SK-N-SH (cell line): ENCODE data around the gene EIF4G2. TPM values are rescaled to one million over a fixed set of nuclear protein-coding genes. Genes with fewer than 3 reads are reported as not detected.
A peak's percentile ranks its signal among the peaks of the same experiment; 100 is the strongest.

ENCODE experiments used
- CTCF ChIA-PET: fragments of 300-600, 350-600 bp; formaldehyde crosslinking; extraction: SDS; loops from one replicate; lab custom pipeline; 2021; lab: Yijun Ruan, JAX
- POLR2A ChIA-PET: fragments of 350-600 bp; sonication (Branson Sonifier 250); formaldehyde crosslinking; extraction: SDS; loops from one replicate; lab custom pipeline; 2020; ENCODE audit warnings: antibody characterized with exemption, inconsistent platforms; lab: Yijun Ruan, JAX
- DNase-seq: peaks from one replicate; pipeline ENCODE4 v3.0.0; 2012
- H2AFZ ChIP-seq: fragments of 200-600 bp; sonication (generic); 2 replicates; pipeline ENCODE4 v1.8.1; 2016; ENCODE audit warnings: antibody characterized with exemption, mild to moderate bottlenecking, low read depth
- H3F3A ChIP-seq: fragments of 200-600 bp; sonication (generic); replicated peaks from 2 replicates; pipeline ENCODE3; 2016; ENCODE audit warnings: antibody characterized with exemption, mild to moderate bottlenecking; ENCODE audit not compliant: insufficient read depth
- H3K27ac ChIP-seq, 2 experiments: fragments of 200-500 bp in 1 of 2; fragments of 200-600 bp in 1 of 2; sonication (Bioruptor generic) in 1 of 2; sonication (generic), shearing (Covaris generic) in 1 of 2; 2 replicates each; pipeline versions ENCODE4 v1.5.1 to v1.6.1; 2014 to 2016; ENCODE audit warnings: low read depth in 2 of 2, inconsistent platforms in 1 of 2, low read length in 1 of 2, mild to moderate bottlenecking in 1 of 2, mixed read lengths in 1 of 2
- H3K27me3 ChIP-seq: fragments of 200-600 bp; sonication (generic), shearing (Covaris generic); 2 replicates; pipeline ENCODE4 v1.6.1; 2016; ENCODE audit warnings: mixed run types; ENCODE audit not compliant: insufficient read depth
- H3K36me3 ChIP-seq, 2 experiments: fragments of 200-500 bp in 1 of 2; fragments of 200-600 bp in 1 of 2; sonication (Bioruptor generic) in 1 of 2; sonication (generic) in 1 of 2; replicated peaks in 1 of 2; 2 replicates each; pipeline versions ENCODE3 to v1.5.1; 2014 to 2016; ENCODE audit warnings: low read length in 1 of 2, mild to moderate bottlenecking in 1 of 2; ENCODE audit not compliant: insufficient read depth in 2 of 2, control insufficient read depth in 1 of 2
- H3K4me1 ChIP-seq, 2 experiments: fragments of 200-500 bp in 1 of 2; fragments of 200-600 bp in 1 of 2; sonication (Bioruptor generic) in 1 of 2; sonication (generic), shearing (Covaris generic) in 1 of 2; 2 replicates each; pipeline versions ENCODE4 v1.5.1 to v1.6.1; 2014 to 2016; ENCODE audit warnings: low read depth in 1 of 2, low read length in 1 of 2, mixed run types in 1 of 2; ENCODE audit not compliant: insufficient read depth in 2 of 2, control insufficient read depth in 1 of 2
- H3K4me2 ChIP-seq: fragments of 200-600 bp; sonication (generic), shearing (Covaris generic); 2 replicates; pipeline ENCODE4 v1.6.1; 2017; ENCODE audit warnings: mixed run types
- H3K4me3 ChIP-seq, 2 experiments: fragments of 200-500 bp in 1 of 2; fragments of 200-600 bp in 1 of 2; sonication (Bioruptor generic) in 1 of 2; sonication (generic), shearing (Covaris generic) in 1 of 2; 2 replicates each; pipeline versions ENCODE4 v1.5.1 to v1.8.1; 2014 to 2016; ENCODE audit warnings: low read depth in 2 of 2, inconsistent platforms in 1 of 2, low read length in 1 of 2, mild to moderate bottlenecking in 1 of 2, mixed read lengths in 1 of 2, moderate library complexity in 1 of 2
- H3K79me2 ChIP-seq: fragments of 200-600 bp; sonication (generic); 2 replicates; pipeline ENCODE4 v1.8.1; 2017; ENCODE audit warnings: mild to moderate bottlenecking; ENCODE audit not compliant: insufficient read depth
- H3K9ac ChIP-seq: fragments of 200-600 bp; sonication (generic); 2 replicates; pipeline ENCODE4 v1.6.1; 2017; ENCODE audit warnings: mixed run types
- H3K9me2 ChIP-seq: fragments of 200-600 bp; sonication (generic); 2 replicates; pipeline ENCODE4 v1.6.1; 2017; ENCODE audit warnings: mixed run types
- H3K9me3 ChIP-seq: fragments of 200-600 bp; sonication (generic); 2 replicates; pipeline ENCODE4 v1.6.1; 2017; ENCODE audit warnings: mixed run types, mild to moderate bottlenecking, moderate library complexity
- H4K20me1 ChIP-seq: fragments of 200-600 bp; sonication (generic); 2 replicates; pipeline ENCODE4 v1.6.1; 2017; ENCODE audit warnings: mild to moderate bottlenecking, mixed run types; ENCODE audit not compliant: insufficient read depth
- CHD2 ChIP-seq: fragments of 150-350 bp; IDR thresholded peaks from 2 replicates; pipeline ENCODE4 v1.6.1; 2018; ENCODE audit warnings: low read length; ENCODE audit not compliant: partially characterized antibody
- ELF1 ChIP-seq: IDR thresholded peaks from 2 replicates; pipeline ENCODE4 v1.4.0; 2012
- FOSL2 ChIP-seq: IDR thresholded peaks from 2 replicates; pipeline ENCODE4 v1.4.0; 2012; ENCODE audit warnings: low read depth, mild to moderate bottlenecking, moderate library complexity, borderline replicate concordance
- GABPA ChIP-seq: IDR thresholded peaks from 2 replicates; pipeline ENCODE4 v1.4.0; 2012; ENCODE audit warnings: low read depth, mild to moderate bottlenecking
- JUND ChIP-seq: IDR thresholded peaks from 2 replicates; pipeline ENCODE4 v1.4.0; 2012
- NFIC ChIP-seq: IDR thresholded peaks from 2 replicates; pipeline ENCODE4 v1.4.0; 2012; ENCODE audit warnings: borderline replicate concordance
- NRF1 ChIP-seq: IDR thresholded peaks from 2 replicates; pipeline ENCODE4 v1.6.1; 2012; ENCODE audit warnings: low read depth, mild to moderate bottlenecking, low read length
- RFX5 ChIP-seq: IDR thresholded peaks from 2 replicates; pipeline ENCODE4 v1.6.1; 2012; ENCODE audit warnings: mild to moderate bottlenecking, improper control_type of control experiment, low read length
- RXRA ChIP-seq: IDR thresholded peaks from 2 replicates; pipeline ENCODE4 v1.4.0; 2012; ENCODE audit warnings: low read depth, mild to moderate bottlenecking, borderline replicate concordance
- SMC3 ChIP-seq: IDR thresholded peaks from 2 replicates; pipeline ENCODE4 v1.6.1; 2012; ENCODE audit warnings: low read depth, low read length, improper control_type of control experiment
- USF2 ChIP-seq: fragments of 150-350 bp; IDR thresholded peaks from 2 replicates; pipeline ENCODE4 v1.6.1; 2017; ENCODE audit warnings: antibody characterized with exemption, low read length, low read depth, borderline replicate concordance
- YY1 ChIP-seq: IDR thresholded peaks from 2 replicates; pipeline ENCODE4 v1.4.0; 2012; ENCODE audit warnings: low read depth, mild to moderate bottlenecking
- ZBTB33 ChIP-seq: IDR thresholded peaks from 2 replicates; pipeline ENCODE4 v1.4.0; 2012; ENCODE audit warnings: low read depth, borderline replicate concordance
- WGBS: methylation state at CpG from one replicate; pipeline ENCODE4 v1.1.6; 2017; ENCODE audit warnings: low lambda C conversion rate; 5-methylcytosine and 5-hydroxymethylcytosine counted together
- polyA plus RNA-seq, 3 experiments: library from polyadenylated mRNA; depleted of rRNA; stranded (reverse); fragments of >200 nt; gene quantifications; 2 replicates each; pipeline ENCODE4 v1.2.3, GENCODE V29; 2012
- TF ChIP-seq, protein P1 (sequence below): IDR thresholded peaks from 2 replicates; pipeline ENCODE4 v1.4.0; 2012; ENCODE audit warnings: low read depth
- TF ChIP-seq, protein P2 (sequence below): IDR thresholded peaks from 2 replicates; pipeline ENCODE4 v1.6.1; 2012; ENCODE audit warnings: mild to moderate bottlenecking, low read depth, low read length, moderate library complexity

The EIF4G2 gene
- polyA plus RNA-seq, 1 of the 3 experiments (the other 2 are of a cell fraction), result 298 TPM

DNA sequence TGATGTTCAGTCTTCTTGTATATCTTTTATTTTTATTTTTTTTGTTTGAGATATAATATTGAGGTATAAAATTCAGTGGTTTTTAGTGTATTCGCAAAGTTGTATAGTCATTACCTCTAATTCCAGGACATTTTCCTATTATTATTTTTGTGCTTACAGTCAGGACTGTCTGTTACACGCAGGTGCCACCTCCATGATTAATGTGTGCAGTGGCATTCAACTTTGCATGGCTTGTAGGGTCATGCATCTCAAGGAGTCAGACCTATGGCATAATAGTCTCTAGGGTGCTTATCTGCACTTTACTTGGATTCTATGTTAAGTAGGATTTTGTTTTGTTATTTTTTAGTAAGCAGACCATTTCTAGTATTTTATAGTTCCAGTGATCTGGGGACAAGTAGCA is 56.7 kb downstream of the EIF4G2 start:
- peak overlapping the region; percentile 85; the same call in 1 of the 2 replicates for H2AFZ ChIP-seq
- peak overlapping the region; percentile 76 to 98 for H3K4me3 ChIP-seq
- no peaks in the 10 kb centered on the region for H3K9me2 ChIP-seq
- H3K9ac ChIP-seq, result peak overlapping the region; percentile 83; the same call in 1 of the 2 replicates
- TF ChIP-seq GABPA, result no peak
- no peak for TF ChIP-seq FOSL2
- TF ChIP-seq JUND, result no peak
- TF ChIP-seq RFX5, result no peak
- TF ChIP-seq, protein P1, sequence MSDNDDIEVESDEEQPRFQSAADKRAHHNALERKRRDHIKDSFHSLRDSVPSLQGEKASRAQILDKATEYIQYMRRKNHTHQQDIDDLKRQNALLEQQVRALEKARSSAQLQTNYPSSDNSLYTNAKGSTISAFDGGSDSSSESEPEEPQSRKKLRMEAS, result no peak
- TF ChIP-seq ZBTB33, result no peak
- no peak for TF ChIP-seq NFIC
- no peak for TF ChIP-seq CHD2
- no peak for TF ChIP-seq YY1
- TF ChIP-seq RXRA, result no peak
- peaks cover 11% of the 10 kb centered on the region for H3F3A ChIP-seq
- H3K27me3 ChIP-seq, result no peaks in the 10 kb centered on the region
- peak overlapping the region; percentile 89 for H3K4me2 ChIP-seq
- DNase-seq, result no peak
- 3% methylated on average over 2 of the region's 2 CpGs for WGBS
- H4K20me1 ChIP-seq, result 0 out of 2 replicates have a peak, but pooled peaks cover 6% of the 10 kb centered on the region
- H3K36me3 ChIP-seq, result peaks cover 39 to 42% of the 10 kb centered on the region in 2 experiments
- peak overlapping the region in 1 of 2 experiments; percentile 94; a peak in 1 of 4 replicates for H3K27ac ChIP-seq
- POLR2A ChIA-PET, result interaction anchor here (1.4 kb wide), 1 partner anchor 57 kb away, joined by 18 read pairs; the partner anchor contains the start of gene EIF4G2
- CTCF ChIA-PET, result interaction anchor here (1.1 to 1.9 kb wide), 3 partner anchors 16 to 33 kb away, joined by 3 to 12 read pairs (median 3); no protein-coding TSS in a partner anchor
- H3K9me3 ChIP-seq, result no peaks in the 10 kb centered on the region
- H3K79me2 ChIP-seq, result peaks cover 35% of the 10 kb centered on the region
- peaks cover 0 to 10% of the 10 kb centered on the region in 2 experiments; a peak in 2 of 4 replicates for H3K4me1 ChIP-seq

DNA sequence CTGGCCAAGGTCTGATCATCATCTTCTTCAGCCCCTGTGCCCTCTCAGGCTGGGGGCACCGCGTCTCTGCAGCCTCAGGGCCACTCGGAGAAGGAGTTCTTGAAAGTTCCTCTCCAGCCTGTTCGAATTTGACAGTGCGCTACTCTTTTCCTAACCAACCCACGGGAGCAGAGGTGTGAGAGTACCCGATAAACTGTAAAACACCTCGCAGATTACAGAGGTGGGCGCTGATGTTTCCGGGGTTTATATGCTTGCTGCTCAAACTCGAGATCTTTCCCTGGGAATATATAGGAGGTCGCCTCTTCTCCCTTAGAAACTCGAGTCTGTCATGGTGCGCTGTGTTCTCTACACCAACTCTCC is 57.2 kb downstream of the EIF4G2 start:
- H3K9ac ChIP-seq, result peak overlapping the region; percentile 83
- H4K20me1 ChIP-seq, result 0 out of 2 replicates have a peak, but pooled peaks cover 6% of the 10 kb centered on the region
- ChIA-PET POLR2A (interaction anchor here (0.6 to 1.4 kb wide), 10 partner anchors 9 to 211 kb away, joined by 3 to 18 read pairs (median 4); partner anchors contain the start of genes EIF4G2 and RNF141), CTCF (interaction anchor here (1.0 to 1.9 kb wide), 4 partner anchors 12 to 33 kb away, joined by 3 to 12 read pairs (median 4); no protein-coding TSS in a partner anchor)
- peaks cover 35% of the 10 kb centered on the region for H3K79me2 ChIP-seq
- H3K4me2 ChIP-seq, result peak overlapping the region; percentile 89
- peaks cover 0 to 10% of the 10 kb centered on the region in 2 experiments; a peak in 2 of 4 replicates for H3K4me1 ChIP-seq
- H3F3A ChIP-seq, result peaks cover 11% of the 10 kb centered on the region
- H2AFZ ChIP-seq, result peak overlapping the region; percentile 85
- H3K9me3 ChIP-seq, result no peaks in the 10 kb centered on the region
- no peak for DNase-seq
- TF ChIP-seq SMC3 (no peak), ZBTB33 (no peak), ELF1 (no peak), NRF1 (no peak), USF2 (no peak), YY1 (no peak), CHD2 (no peak)
- TF ChIP-seq, protein P2, sequence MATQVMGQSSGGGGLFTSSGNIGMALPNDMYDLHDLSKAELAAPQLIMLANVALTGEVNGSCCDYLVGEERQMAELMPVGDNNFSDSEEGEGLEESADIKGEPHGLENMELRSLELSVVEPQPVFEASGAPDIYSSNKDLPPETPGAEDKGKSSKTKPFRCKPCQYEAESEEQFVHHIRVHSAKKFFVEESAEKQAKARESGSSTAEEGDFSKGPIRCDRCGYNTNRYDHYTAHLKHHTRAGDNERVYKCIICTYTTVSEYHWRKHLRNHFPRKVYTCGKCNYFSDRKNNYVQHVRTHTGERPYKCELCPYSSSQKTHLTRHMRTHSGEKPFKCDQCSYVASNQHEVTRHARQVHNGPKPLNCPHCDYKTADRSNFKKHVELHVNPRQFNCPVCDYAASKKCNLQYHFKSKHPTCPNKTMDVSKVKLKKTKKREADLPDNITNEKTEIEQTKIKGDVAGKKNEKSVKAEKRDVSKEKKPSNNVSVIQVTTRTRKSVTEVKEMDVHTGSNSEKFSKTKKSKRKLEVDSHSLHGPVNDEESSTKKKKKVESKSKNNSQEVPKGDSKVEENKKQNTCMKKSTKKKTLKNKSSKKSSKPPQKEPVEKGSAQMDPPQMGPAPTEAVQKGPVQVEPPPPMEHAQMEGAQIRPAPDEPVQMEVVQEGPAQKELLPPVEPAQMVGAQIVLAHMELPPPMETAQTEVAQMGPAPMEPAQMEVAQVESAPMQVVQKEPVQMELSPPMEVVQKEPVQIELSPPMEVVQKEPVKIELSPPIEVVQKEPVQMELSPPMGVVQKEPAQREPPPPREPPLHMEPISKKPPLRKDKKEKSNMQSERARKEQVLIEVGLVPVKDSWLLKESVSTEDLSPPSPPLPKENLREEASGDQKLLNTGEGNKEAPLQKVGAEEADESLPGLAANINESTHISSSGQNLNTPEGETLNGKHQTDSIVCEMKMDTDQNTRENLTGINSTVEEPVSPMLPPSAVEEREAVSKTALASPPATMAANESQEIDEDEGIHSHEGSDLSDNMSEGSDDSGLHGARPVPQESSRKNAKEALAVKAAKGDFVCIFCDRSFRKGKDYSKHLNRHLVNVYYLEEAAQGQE, result no peak
- no peaks in the 10 kb centered on the region for H3K9me2 ChIP-seq
- H3K36me3 ChIP-seq, result peaks cover 34 to 38% of the 10 kb centered on the region in 2 experiments
- peak overlapping the region; percentile 76 to 98 for H3K4me3 ChIP-seq
- 0% methylated on average over 14 of the region's 14 CpGs for WGBS
- H3K27me3 ChIP-seq, result no peaks in the 10 kb centered on the region
- H3K27ac ChIP-seq, result peak overlapping the region; percentile 94 to 99
